Measurements from ENCODE around the gene CHKB.

DNA sequence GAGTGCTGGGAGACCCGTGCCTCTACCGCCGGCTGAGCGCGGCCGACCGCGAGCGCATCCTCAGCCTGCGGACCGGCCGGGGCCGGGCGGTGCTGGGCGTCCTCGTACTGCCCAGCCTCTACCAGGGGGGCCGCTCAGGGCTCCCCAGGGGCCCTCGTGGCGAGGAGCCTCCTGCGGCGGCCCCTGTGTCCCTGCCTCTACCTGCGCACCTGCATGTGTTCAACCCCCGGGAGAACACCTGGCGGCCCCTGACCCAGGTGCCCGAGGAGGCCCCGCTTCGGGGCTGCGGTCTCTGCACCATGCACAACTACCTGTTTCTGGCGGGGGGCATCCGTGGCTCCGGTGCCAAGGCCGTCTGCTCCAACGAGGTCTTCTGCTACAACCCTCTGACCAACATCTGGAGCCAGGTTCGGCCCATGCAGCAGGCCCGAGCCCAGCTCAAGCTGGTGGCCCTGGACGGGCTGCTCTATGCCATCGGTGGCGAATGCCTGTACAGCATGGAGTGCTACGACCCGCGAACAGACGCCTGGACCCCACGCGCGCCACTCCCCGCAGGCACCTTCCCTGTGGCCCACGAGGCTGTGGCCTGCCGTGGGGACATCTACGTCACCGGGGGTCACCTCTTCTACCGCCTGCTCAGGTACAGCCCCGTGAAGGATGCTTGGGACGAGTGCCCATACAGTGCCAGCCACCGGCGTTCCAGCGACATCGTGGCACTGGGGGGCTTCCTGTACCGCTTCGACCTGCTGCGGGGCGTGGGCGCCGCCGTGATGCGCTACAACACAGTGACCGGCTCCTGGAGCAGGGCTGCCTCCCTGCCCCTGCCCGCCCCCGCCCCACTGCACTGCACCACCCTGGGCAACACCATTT, 33.5 kb downstream of the CHKB start:
- TF ChIP-seq POLR2A (IDR thresholded peaks at IDR 0.05; ENCODE audit: low read depth, low read length), result no peak
- TF ChIP-seq ZNF274 (IDR thresholded peaks at IDR 0.05; ENCODE audit: insufficient read depth, insufficient read length), result no peak
- TF ChIP-seq EZH2 (IDR thresholded peaks at IDR 0.05; ENCODE audit: borderline replicate concordance, control insufficient read depth, low read depth, low read length), result no peak
- TF ChIP-seq, protein P1, sequence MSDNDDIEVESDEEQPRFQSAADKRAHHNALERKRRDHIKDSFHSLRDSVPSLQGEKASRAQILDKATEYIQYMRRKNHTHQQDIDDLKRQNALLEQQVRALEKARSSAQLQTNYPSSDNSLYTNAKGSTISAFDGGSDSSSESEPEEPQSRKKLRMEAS (IDR thresholded peaks at IDR 0.05; ENCODE audit: low read depth, low read length), result no peak
- TF ChIP-seq KDM1A (IDR thresholded peaks at IDR 0.05; ENCODE audit: borderline replicate concordance), result no peak
- TF ChIP-seq CTCF (IDR thresholded peaks at IDR 0.05 in 2 of 3, conservative IDR thresholded peaks at IDR 0.05 in 1 of 3; ENCODE audit: control insufficient read depth in 2 of 3, extremely low read depth in 1 of 3, insufficient read depth in 1 of 3, low read depth in 3 of 3, low read length in 3 of 3), result no peak
- no peak for TF ChIP-seq MEF2A (IDR thresholded peaks at IDR 0.05; ENCODE audit: insufficient read depth, low read depth, low read length)
- no peak for TF ChIP-seq SMC3 (IDR thresholded peaks at IDR 0.05; ENCODE audit: borderline replicate concordance, low read length)
- TF ChIP-seq, protein P2, sequence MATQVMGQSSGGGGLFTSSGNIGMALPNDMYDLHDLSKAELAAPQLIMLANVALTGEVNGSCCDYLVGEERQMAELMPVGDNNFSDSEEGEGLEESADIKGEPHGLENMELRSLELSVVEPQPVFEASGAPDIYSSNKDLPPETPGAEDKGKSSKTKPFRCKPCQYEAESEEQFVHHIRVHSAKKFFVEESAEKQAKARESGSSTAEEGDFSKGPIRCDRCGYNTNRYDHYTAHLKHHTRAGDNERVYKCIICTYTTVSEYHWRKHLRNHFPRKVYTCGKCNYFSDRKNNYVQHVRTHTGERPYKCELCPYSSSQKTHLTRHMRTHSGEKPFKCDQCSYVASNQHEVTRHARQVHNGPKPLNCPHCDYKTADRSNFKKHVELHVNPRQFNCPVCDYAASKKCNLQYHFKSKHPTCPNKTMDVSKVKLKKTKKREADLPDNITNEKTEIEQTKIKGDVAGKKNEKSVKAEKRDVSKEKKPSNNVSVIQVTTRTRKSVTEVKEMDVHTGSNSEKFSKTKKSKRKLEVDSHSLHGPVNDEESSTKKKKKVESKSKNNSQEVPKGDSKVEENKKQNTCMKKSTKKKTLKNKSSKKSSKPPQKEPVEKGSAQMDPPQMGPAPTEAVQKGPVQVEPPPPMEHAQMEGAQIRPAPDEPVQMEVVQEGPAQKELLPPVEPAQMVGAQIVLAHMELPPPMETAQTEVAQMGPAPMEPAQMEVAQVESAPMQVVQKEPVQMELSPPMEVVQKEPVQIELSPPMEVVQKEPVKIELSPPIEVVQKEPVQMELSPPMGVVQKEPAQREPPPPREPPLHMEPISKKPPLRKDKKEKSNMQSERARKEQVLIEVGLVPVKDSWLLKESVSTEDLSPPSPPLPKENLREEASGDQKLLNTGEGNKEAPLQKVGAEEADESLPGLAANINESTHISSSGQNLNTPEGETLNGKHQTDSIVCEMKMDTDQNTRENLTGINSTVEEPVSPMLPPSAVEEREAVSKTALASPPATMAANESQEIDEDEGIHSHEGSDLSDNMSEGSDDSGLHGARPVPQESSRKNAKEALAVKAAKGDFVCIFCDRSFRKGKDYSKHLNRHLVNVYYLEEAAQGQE (IDR thresholded peaks at IDR 0.05; ENCODE audit: low read depth, low read length), result no peak

All from GM12878 (cell line).